GM21360 (cell line): ENCODE measurements around the gene PEPD.
"Not testable (repeated sequence)": the region's sequence is repeated elsewhere in the genome, so short reads cannot be mapped to it uniquely, and the experiment has no call there.

Experiments
- ATAC-seq: cut with Tn5 transposase; IDR thresholded peaks from one replicate; pipeline ENCODE4 v1.9.1; 2021; ENCODE audit warnings: mild to moderate bottlenecking, moderate library complexity; ENCODE audit not compliant: unreplicated experiment

Gene PEPD

DNA sequence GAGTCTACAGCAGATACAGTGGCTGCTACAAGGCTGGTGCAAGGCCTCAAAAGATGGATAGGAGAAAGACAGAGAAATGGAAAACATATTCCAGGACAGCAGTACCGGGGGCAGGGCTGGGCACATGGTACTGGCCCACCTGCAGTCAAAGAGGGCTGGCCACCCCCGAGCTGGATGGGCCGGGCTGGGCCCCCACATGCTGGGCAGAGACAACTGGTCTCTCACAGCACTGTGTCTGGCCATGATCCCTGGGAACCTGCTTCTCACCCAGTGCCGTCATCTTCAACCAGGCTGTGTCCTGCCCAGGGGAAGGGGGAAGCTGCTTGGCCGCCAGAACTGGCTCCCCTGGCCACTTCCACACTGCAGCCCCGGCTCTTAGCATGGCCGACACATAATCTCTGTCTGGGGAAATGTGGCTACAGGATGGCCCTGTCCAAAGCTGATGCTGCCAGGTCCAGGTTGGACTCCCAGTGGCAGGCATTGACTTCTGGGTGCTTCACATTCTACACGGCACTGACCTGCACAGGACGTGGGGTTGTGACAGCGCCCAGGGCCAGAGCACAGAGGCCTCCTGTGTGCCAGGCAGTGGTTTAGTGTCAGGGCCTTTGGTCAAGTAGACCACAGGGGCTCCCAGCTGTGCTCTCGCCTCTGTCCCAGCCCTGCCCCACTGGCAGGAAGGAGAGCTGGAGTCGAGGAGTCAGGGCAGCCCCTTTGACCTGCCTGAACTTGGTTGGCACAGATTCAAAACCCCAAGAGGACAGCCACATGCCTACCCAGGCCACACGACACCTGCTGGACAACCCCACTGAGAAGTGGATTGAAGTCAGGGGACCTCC, 21.7 kb downstream of the PEPD start:
- ATAC-seq: no peak

DNA sequence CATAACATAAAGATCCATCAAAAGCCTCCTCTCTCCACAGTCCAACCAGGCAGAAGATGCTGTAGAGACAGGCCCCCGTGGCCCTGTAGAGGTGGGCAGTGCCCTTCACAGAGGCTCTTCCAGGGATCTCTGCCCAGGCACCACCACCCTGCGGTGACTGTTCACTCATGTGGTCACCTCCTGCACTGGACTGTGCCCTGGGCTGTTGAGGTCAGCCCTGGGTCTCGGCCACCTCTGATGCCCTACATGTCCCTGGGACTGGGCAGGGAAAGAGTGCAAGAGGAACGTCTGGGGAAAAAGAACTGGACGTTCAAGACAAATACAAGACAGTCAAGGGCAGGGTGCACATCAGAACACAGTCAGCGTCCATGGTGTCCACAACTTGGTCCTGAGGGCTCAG, 22.3 kb downstream of the PEPD start:
- ATAC-seq: no peak

- no peak for ATAC-seq
Observed at GRCh38 chr19:33498391-33499000, 23.1 kb downstream of the PEPD start.

- ATAC-seq: no peak
Observed at GRCh38 chr19:33497778-33498175, 23.8 kb downstream of the PEPD start.

GRCh38 chr19:33497131-33497777, 24.3 kb downstream of the PEPD start:
- no peak for ATAC-seq

DNA sequence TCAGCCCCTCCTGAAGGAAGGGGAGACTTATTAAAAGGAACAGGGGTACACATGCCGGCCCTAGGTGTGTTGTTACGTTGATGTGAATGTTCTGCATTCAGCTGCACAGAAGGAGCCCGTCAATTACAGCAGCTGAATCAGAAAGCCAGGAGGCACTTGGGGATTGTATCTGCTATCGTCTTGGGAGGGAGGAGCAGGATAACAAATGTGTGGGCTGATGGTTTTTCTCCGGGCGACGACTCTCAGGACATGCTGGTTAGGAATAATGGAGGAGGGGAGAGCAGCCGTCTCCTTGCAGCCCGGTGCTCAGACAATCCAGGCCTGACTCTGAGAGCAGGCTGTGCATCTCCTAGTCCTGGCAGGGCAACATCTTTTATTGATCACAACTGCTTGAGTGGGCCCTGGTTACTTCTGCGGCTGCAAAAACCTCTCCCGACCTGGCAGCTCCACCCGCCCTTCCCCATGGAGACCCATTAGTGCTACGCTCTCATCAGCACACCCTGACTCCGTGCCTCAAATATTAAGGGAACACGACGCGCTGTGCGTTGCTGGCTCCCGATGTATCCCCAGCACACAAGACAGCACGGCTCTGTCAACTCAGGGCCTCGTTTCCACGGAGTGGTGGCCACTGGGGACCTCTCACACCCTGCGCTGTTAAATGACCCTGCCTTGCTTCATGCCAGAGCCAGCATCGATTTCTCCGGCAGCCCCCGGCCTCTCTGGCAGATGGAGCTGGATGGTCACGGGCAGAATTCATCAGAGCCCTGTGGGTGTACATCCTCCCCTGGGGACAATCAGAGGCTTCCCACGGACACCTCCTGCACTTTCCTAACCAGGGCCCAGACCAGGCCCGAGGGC, 25.3 kb downstream of the PEPD start:
- no peak for ATAC-seq

DNA sequence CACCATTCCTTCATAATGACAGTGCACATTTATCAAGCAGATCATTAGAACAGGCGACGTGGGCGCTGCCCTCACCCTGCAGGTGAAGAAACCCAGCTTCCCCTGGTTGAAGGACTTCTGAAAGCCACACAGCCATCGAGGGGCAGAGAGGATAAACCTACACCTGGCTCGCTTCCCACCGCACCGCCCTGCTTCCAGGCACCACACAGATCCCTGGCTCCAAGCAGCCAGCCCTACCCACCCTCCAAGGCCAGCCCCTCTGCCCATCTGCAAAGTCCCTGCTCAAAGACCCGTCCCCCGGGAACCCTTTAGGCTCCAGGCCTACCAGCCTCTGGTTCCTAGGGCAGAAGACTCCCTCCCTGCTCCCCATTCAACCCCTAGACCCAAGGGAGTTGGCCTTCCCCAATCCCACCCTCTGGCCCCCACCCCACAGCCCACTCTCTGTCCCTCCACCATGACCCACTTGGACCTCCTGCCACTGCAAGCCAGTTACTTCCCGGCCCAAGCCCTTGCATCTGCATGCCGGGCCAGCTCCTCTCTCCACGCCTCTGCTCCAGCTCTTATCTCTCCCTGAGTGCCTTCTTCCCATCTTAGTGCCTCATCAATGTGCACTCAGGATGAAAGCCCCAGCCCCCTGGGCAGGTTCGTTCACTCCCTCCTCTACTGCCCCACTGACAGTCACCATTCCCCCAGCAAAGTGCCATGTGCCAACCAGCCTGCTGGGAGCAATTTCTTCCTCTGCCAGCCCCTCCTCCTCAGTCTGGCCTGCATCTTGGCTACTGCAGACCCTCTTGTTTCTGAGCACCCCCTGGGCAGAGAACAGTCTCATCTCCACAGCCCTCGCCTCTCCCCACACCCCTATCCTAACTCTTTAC, 28.0 kb downstream of the PEPD start:
- no peak for ATAC-seq

- no peak for ATAC-seq
Observed at GRCh38 chr19:33492951-33493350, 28.6 kb downstream of the PEPD start.

- no peak for ATAC-seq
Observed at GRCh38 chr19:33492090-33492489, 29.5 kb downstream of the PEPD start.

GRCh38 chr19:33490596-33490995, 31.0 kb downstream of the PEPD start:
- not testable (repeated sequence) for ATAC-seq

DNA sequence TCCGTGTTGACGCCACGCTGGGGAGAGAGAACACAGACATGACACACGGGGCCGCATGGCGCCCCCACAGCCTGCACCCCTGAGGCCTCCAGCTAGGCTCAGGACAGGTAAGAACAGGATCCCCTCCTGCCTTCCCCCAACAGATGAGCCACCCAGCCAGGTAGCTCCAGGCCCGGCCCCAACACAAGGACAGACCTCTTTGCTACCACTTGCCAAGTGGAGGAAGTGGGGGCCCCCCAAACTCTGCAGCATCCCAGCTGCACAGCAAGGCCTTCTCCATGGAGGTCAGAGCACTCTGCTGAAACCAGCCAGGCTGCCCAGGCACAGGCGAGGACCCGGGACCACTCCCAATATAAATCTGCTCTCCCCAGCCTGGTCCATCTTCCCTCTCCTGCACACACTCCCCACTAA, 31.5 kb downstream of the PEPD start:
- no peak for ATAC-seq

DNA sequence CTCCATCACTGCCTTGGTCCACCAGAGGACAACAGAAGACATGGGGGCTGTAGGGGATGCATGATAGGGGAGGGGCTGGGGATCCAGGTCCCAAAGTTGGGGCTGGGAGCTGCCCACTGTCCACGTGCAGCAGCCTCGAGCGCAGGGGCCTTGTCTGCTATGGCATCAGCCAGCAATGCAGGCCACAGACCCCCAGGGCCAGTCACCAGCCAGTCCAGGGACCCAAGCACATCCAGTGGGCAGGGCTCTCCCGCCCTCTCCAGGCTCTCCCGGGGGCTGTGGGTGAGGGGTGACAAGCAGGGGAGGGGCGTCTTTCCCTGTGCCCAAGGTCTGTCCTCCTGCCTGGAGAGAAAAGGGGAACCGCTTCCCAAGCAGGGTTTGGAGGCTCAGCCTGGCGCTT, 32.8 kb downstream of the PEPD start:
- no peak for ATAC-seq

- no peak for ATAC-seq
Observed at GRCh38 chr19:33487901-33488800, 33.4 kb downstream of the PEPD start.

DNA sequence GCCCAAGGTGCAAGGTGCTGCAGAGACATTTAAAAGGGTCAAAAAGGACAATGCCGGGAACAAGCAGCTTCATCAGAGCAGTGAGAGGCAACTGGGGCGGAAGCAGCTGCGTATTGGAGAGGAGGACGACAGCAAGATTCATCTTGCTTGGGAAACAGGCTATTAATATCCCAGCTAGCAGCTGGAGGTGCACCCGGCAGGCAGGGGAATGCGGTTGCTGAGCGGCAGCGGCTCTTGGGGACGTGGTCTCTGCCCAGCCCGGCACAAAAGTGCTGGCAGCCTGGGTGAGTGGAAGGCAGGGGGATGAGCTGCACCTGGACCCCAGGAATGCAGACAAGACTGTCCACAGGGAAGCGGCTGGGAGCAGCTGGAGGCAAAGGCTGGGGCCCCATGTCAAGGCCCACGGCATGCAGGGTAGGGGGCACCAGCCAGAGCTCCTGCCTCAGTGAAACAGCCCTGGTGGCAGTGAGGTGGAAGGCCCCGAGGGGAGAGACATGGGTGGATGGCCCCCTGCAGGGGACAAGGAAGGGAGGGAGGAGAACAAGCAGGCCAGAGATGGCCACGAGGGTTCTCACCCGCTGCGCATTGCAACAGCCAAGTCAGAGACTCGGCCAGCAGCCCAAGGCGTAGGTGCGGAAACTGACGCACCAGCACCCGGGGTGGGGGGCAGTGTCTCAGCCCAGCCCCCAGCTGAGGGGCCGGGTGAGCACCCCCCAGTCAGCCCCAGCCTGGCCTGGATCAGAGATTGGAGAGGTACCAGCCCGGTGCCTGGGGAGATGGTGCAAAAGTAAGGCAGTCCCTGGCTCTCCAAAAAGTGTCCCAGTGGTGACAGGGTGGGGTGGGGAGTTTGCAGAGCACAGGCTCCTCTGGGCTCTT, 34.4 kb downstream of the PEPD start:
- ATAC-seq: no peak

- ATAC-seq: no peak
Observed at GRCh38 chr19:33486407-33486806, 35.2 kb downstream of the PEPD start.

DNA sequence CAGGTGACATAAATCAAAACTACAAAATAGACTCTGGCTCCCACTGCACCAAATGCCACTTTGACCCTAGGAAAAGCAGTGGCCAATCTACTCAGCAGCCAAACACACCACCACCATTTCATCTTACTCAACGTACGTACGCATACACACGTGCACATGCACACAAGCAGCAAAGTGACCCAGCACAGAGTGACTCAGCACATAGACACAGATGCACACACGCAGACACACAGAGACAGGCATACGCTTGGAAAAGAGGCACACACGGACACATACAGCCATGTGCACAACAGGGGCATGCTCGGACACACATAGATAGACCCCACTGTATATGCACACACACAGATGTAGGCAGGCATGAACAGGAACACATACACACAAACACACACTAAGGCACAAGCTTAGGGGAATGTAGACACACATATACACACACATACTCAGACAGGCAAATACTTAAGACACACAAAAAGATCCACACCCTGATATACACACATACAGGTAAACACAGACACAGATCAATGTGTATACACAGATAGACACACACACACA, 37.3 kb downstream of the PEPD start:
- no peak for ATAC-seq

- no peak for ATAC-seq
Observed at GRCh38 chr19:33482476-33482875, 39.1 kb downstream of the PEPD start.

DNA sequence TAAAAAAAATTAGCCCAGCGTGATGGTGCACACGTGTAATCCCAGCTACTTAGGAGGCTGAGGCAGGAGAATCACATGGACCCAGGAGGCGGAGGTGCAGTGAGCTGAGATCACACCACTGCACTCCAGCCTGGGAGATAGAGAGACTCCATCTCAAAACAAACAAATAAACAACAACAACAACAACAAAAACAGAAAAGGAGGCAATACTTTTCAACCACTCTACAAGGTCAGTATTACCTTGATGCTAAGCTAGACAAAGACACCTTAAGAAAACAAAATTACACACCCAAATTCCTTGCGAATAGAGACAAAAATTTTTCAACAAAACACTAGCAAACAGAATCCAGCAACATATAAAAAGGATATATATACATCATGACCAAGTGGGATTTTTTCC, 39.7 kb downstream of the PEPD start:
- ATAC-seq: no peak
